Adrenal gland (tissue), 12 donors: ENCODE data around the gene LAMB4. TPM values are rescaled to one million over a fixed set of nuclear protein-coding genes. Genes with fewer than 3 reads are reported as not detected.

Experiments used
- DNase-seq, 7 donors: peaks; one replicate each; pipeline ENCODE4 v3.0.0-alpha.2; 2019 to 2020
- H3K27ac ChIP-seq, 5 donors: fragments of 200-600 bp; sonication (generic) in 4 of 5; 1 replicate in 3 of 5; 2 replicates in 2 of 5; pipeline versions ENCODE4 v1.5.1 to v1.8.0; 2016 to 2020; ENCODE audit warnings: mild to moderate bottlenecking in 1 of 5
- H3K27me3 ChIP-seq: fragments of 200-600 bp; 2 replicates; pipeline ENCODE4 v1.8.0; 2021
- H3K36me3 ChIP-seq, 2 donors: fragments of 200-600 bp; replicated peaks in 1 of 2; 1 replicate in 1 of 2; 2 replicates in 1 of 2; pipeline versions ENCODE4 v1.5.1 to v1.8.0; 2018 to 2022
- H3K4me1 ChIP-seq, 2 donors: fragments of 200-600 bp; replicated peaks in 1 of 2; 1 replicate in 1 of 2; 2 replicates in 1 of 2; pipeline versions ENCODE4 v1.5.1 to v1.8.0; 2018 to 2021
- H3K4me3 ChIP-seq, 4 donors: fragments of 200-600 bp; sonication (generic) in 3 of 4; one replicate each; pipeline ENCODE4 v1.5.1; 2016 to 2018
- H3K9me3 ChIP-seq, 3 donors: fragments of 200-600 bp; sonication (generic) in 1 of 3; replicated peaks in 1 of 3; 1 replicate in 2 of 3; 2 replicates in 1 of 3; pipeline versions ENCODE4 v1.5.1 to v1.8.0; 2016 to 2021
- POLR2A ChIP-seq, 2 donors: fragments of 450-650 bp; IDR thresholded peaks; one replicate each; pipeline ENCODE4 v1.6.1; 2017; ENCODE audit warnings: antibody characterized with exemption in 2 of 2, mild to moderate bottlenecking in 2 of 2, moderate library complexity in 1 of 2
- WGBS, 4 donors: extraction: QIAGEN DNeasy Blood & Tissue Kit in 2 of 4; methylation state at CpG; one replicate each; pipeline versions ENCODE4 v1.1.5 to v1.1.7; 2013 to 2017; 5-methylcytosine and 5-hydroxymethylcytosine counted together
- intact Hi-C, 2 donors: fragments of 100-400 bp; cut with DNase I; formaldehyde crosslinking; loops; one replicate each; pipeline versions ENCODE4 v1.14.1 to v1.15.0; 2022 to 2023
- polyA plus RNA-seq, 3 donors: library from polyadenylated mRNA; stranded (reverse); fragments of 200-250 nt in 2 of 3; fragments of 350-450 nt in 1 of 3; fragmentation: Illumina TruSeq in 1 of 3; extraction: RNeasy Lipid Tissue Mini Kit (QIAGEN cat#74804) in 1 of 3; gene quantifications; one replicate each; pipeline ENCODE4 v1.2.3, GENCODE V29; 2013 to 2014
- total RNA-seq, 9 donors: library from RNA; depleted of rRNA in 4 of 9; stranded (reverse); fragments of >200 nt in 4 of 9; fragments of 120-200 nt in 1 of 9; fragmentation: NEBNext Ultra II Directional in 1 of 9; extraction: Animal tissue kit (Norgen Biotek cat#: 25700) in 1 of 9; gene quantifications; one replicate each; pipeline versions ENCODE4 v1.1.0 to v1.2.4, GENCODE V29; 2013 to 2023
- TF ChIP-seq, protein P1 (sequence below), 6 experiments: fragments of 450-650 bp in 4 of 6; fragments of 200-600 bp in 2 of 6; sonication (generic) in 1 of 6; IDR thresholded peaks; 1 replicate in 5 of 6; 2 replicates in 1 of 6; pipeline versions ENCODE4 v1.5.1 to v1.8.0; 2016 to 2021; ENCODE audit warnings: antibody characterized with exemption in 6 of 6, mild to moderate bottlenecking in 2 of 6, moderate library complexity in 1 of 6
- donor health status: healthy with polysubstance abuse.
- donor health status: Bipolar disorder and iron deficiency.
- donor health status: DM: yes; HTN: yes; CAD: no.
- donor health status: DM: no; HTN: no; CAD: no.
- donor health status: DM: no; HTN: no; CAD: no.
- donor health status: DM: yes; HTN: yes; CAD: no.

The LAMB4 gene
- total and polyA plus RNA-seq, 12 donors: 0.12 to 1.0 (median 0.27) TPM; not detected in 5

DNA sequence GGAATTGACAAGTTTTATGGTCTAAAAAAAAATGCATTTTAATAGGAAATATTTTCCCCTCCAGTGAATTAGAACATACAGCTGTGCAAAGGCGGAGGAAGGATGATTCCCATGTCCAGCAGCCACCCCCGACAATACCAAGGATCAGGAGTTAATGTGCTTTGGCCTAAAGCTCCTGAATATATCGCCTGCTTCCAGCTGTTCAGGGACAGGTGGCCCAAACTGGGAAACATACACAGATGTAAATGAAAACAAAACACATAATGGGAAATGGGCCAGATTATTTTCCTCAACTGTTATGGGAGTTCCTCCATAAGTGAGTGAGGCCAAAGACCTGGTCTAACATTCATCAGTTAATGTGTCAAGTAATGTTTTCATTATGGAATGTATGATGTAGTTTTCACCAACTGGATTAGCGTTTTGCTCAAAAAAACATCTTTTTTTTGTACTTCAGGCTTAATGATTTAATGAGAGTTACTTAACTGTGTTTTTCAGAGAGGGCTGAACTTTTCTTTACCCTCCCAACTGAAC, 72.1 kb downstream of the LAMB4 start:
- 60 to 82% (median 78%) methylated on average over 4 of the region's 4 CpGs for WGBS, 4 donors
- intact Hi-C loops: no loop called here
- Histone ChIP-seq H3K4me3 (no peak overlapping the region), H3K36me3 (no peaks in the 10 kb centered on the region), H3K27ac (peak overlapping the region in 1 of 5 donors; percentile 10), H3K27me3 (no peaks in the 10 kb centered on the region), H3K4me1 (no peaks in the 10 kb centered on the region), H3K9me3 (no peaks in the 10 kb centered on the region)
- TF ChIP-seq, protein P1, sequence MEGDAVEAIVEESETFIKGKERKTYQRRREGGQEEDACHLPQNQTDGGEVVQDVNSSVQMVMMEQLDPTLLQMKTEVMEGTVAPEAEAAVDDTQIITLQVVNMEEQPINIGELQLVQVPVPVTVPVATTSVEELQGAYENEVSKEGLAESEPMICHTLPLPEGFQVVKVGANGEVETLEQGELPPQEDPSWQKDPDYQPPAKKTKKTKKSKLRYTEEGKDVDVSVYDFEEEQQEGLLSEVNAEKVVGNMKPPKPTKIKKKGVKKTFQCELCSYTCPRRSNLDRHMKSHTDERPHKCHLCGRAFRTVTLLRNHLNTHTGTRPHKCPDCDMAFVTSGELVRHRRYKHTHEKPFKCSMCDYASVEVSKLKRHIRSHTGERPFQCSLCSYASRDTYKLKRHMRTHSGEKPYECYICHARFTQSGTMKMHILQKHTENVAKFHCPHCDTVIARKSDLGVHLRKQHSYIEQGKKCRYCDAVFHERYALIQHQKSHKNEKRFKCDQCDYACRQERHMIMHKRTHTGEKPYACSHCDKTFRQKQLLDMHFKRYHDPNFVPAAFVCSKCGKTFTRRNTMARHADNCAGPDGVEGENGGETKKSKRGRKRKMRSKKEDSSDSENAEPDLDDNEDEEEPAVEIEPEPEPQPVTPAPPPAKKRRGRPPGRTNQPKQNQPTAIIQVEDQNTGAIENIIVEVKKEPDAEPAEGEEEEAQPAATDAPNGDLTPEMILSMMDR (IDR thresholded peaks at IDR 0.05): no peak
- TF ChIP-seq POLR2A (IDR thresholded peaks at IDR 0.05): no peak
- no peak for DNase-seq

DNA sequence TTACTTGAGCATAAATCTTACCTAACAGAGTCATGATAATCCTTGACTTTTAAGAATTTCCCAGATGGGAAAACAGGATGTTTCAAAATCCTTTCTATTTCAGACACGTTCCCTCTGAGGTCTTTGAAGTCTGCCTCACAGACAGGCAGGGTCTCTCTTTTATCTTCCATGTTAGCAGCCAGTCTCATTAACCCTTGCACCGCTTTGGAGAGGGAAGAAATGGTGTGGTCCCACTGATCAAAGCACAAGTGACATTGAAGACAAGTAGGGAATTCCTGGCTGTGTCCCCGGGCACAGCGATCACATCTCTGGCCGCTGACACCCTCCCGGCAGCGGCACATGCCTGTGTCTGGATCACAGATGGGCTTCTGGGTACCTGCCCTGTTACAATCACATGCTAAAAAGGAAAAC, 74.5 kb downstream of the LAMB4 start:
- Histone ChIP-seq H3K27ac (peak overlapping the region in 1 of 5 donors; percentile 7), H3K36me3 (no peaks in the 10 kb centered on the region), H3K9me3 (no peaks in the 10 kb centered on the region), H3K27me3 (no peaks in the 10 kb centered on the region), H3K4me1 (no peaks in the 10 kb centered on the region), H3K4me3 (no peak overlapping the region)
- intact Hi-C loops: no loop called here
- no peak for DNase-seq
- 30 to 45% (median 38%) methylated on average over 7 of the region's 7 CpGs for WGBS, 4 donors
- no peak for TF ChIP-seq POLR2A (IDR thresholded peaks at IDR 0.05)
- TF ChIP-seq, protein P1 (IDR thresholded peaks at IDR 0.05): no peak

DNA sequence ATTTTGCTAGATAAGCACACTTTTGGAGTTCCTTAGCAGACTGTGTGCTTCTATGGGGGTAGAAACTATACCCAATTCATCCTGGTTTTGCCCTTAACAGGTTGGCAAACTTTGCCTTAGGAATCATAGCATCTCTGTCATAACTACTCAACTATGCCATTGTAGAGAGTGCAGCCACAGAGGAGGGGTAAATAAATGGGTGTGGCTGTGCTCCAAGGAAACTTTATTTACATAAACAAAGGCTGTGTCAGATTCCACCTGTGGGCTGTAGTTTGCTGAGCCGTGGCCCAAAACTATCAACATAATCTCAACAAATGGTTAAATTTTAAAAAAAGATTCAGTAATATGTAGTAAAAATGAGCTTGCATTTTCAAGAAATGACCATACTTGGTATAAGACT, 75.6 kb downstream of the LAMB4 start:
- WGBS, 4 donors: 86 to 93% (median 88%) methylated on average over 1 of the region's 1 CpG
- H3K27me3 ChIP-seq: no peaks in the 10 kb centered on the region
- intact Hi-C loops: no loop called here
- H3K36me3 ChIP-seq: no peaks in the 10 kb centered on the region
- H3K27ac ChIP-seq: no peak overlapping the region
- H3K4me3 ChIP-seq: no peak overlapping the region
- TF ChIP-seq, protein P1 (IDR thresholded peaks at IDR 0.05): no peak
- no peak for TF ChIP-seq POLR2A (IDR thresholded peaks at IDR 0.05)
- H3K4me1 ChIP-seq: no peaks in the 10 kb centered on the region
- no peak for DNase-seq
- H3K9me3 ChIP-seq: no peaks in the 10 kb centered on the region

DNA sequence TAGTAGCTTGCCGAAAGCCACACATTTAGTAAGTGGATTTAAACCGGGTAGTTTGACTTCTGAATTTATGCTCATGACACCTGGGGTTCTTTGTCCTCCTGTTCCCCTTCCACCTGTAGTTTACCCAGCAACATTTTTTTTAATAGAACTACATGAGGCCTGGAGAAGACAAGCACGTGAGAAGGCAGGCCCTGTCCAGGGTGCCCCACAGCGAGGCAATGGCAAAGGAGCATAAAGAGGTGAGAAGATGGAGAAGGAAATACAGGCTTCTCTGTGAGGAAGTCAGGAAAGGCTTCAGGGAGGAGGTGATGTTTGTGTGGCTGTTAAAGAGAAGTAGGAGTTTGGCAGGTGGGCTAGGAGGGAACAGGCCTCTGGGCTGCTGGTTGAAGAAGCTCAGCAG, 76.9 kb downstream of the LAMB4 start:
- H3K36me3 ChIP-seq: no peaks in the 10 kb centered on the region
- no peak for DNase-seq
- H3K27me3 ChIP-seq: no peaks in the 10 kb centered on the region
- TF ChIP-seq, protein P1 (IDR thresholded peaks at IDR 0.05): no peak
- TF ChIP-seq POLR2A (IDR thresholded peaks at IDR 0.05): no peak
- H3K4me1 ChIP-seq: no peaks in the 10 kb centered on the region
- no peak overlapping the region for H3K27ac ChIP-seq
- H3K4me3 ChIP-seq: no peak overlapping the region
- intact Hi-C loops: no loop called here
- 94 to 96% (median 96%) methylated on average over 4 of the region's 4 CpGs for WGBS, 4 donors
- no peaks in the 10 kb centered on the region for H3K9me3 ChIP-seq
